ENCODE data around the gene PLCE1. TPM values are rescaled to one million over a fixed set of nuclear protein-coding genes. Genes with fewer than 3 reads are reported as not detected.

The PLCE1 gene
- total and polyA plus RNA-seq, 2 donors (not counting 3 experiments of a cell fraction or from before 2014, with no cell fraction given) = 0.01 to 0.04 TPM

GRCh38 chr10:93980486-93980885 is 13.2 kb upstream of the PLCE1 start:
- no peak overlapping the region for H2AFZ ChIP-seq (ENCODE audit: low read depth, low read length)
- no peaks in the 10 kb centered on the region for H3K27me3 ChIP-seq (ENCODE audit: control insufficient read depth in 2 of 2, insufficient read depth in 2 of 2, low read length in 2 of 2)
- no peaks in the 10 kb centered on the region for H4K20me1 ChIP-seq (replicated peaks; ENCODE audit: control insufficient read depth, extremely low read depth, insufficient read depth, low read length)
- no peaks in the 10 kb centered on the region for H3K79me2 ChIP-seq (ENCODE audit: control insufficient read depth, insufficient read depth, low read length)
- no peaks in the 10 kb centered on the region for H3K4me1 ChIP-seq (ENCODE audit: control insufficient read depth, extremely low read depth, insufficient read depth, low read length)
- no peaks in the 10 kb centered on the region for H3K9me3 ChIP-seq (replicated peaks; ENCODE audit: control insufficient read depth, insufficient read depth, low read length)
- intact Hi-C loops (cut with micrococcal nuclease) = no loop called here
- BruUV-seq (replicated peaks) = no TSS peak
- no peak for TF ChIP-seq MYC (IDR thresholded peaks at IDR 0.05; ENCODE audit: low read depth, low read length)
- no peak for TF ChIP-seq CTCF (IDR thresholded peaks at IDR 0.05; ENCODE audit: extremely low read depth in 1 of 2, insufficient read depth in 1 of 2, low read depth in 1 of 2, low read length in 2 of 2)
- no peak for TF ChIP-seq JUN (IDR thresholded peaks at IDR 0.05; ENCODE audit: borderline replicate concordance, insufficient read depth, insufficient read length, low read depth)
- no peak for TF ChIP-seq FOS (IDR thresholded peaks at IDR 0.05; ENCODE audit: borderline replicate concordance, insufficient read depth, low read length)
- TF ChIP-seq POLR2AphosphoS5 (IDR thresholded peaks at IDR 0.05; ENCODE audit: insufficient read depth, low read depth, low read length) = no peak
- no peak for TF ChIP-seq GATA2 (IDR thresholded peaks at IDR 0.05; ENCODE audit: insufficient read depth, insufficient read length, low read depth, low read length)
- no peak for TF ChIP-seq POLR2A (IDR thresholded peaks at IDR 0.05; ENCODE audit: low read depth, low read length)
- no peak for TF ChIP-seq EZH2 (IDR thresholded peaks at IDR 0.05; ENCODE audit: borderline replicate concordance, low read depth, low read length, severe bottlenecking)
- TF ChIP-seq MAX (IDR thresholded peaks at IDR 0.05; ENCODE audit: insufficient read depth, insufficient read length) = no peak
- no peak overlapping the region for H3K4me3 ChIP-seq (replicated peaks in 1 of 3; ENCODE audit: insufficient read depth in 1 of 3, low read depth in 1 of 3, low read length in 3 of 3)
- dilution Hi-C loops (cut with MboI; ENCODE audit: extremely low pct_ligation_motif_present, low sequenced_read_pairs) = no loop called here
- no peak for DNase-seq (ENCODE audit: low read depth, low spot score)
- POLR2A ChIA-PET = no interaction called here
- CTCF ChIA-PET = no interaction called here
- H3K4me2 ChIP-seq (ENCODE audit: insufficient read depth, low read length) = no peak overlapping the region
- no peak overlapping the region for H3K27ac ChIP-seq (ENCODE audit: insufficient read depth, low read depth, low read length)
- no peaks in the 10 kb centered on the region for H3K9me1 ChIP-seq (replicated peaks; ENCODE audit: control insufficient read depth, extremely low read depth, insufficient read depth, low read length)
- no peaks in the 10 kb centered on the region for H3K36me3 ChIP-seq (ENCODE audit: control insufficient read depth in 2 of 2, extremely low read depth in 1 of 2, insufficient read depth in 2 of 2, low read length in 2 of 2)
- no peak overlapping the region for H3K9ac ChIP-seq (replicated peaks; ENCODE audit: extremely low read depth, insufficient read depth, low read length)
- no peak for FAIRE-seq

All from endothelial cell of umbilical vein (primary cell).